ENCODE results near the gene RNASEH2A. TPM values are rescaled to one million over a fixed set of nuclear protein-coding genes. Genes with fewer than 3 reads are reported as not detected.
A peak's percentile ranks its signal among the peaks of the same experiment; 100 is the strongest.

The RNASEH2A gene
- total and polyA plus RNA-seq, 2 donors (not counting 1 experiment from before 2014, with no cell fraction given): 14.5 to 18.9 TPM

DNA sequence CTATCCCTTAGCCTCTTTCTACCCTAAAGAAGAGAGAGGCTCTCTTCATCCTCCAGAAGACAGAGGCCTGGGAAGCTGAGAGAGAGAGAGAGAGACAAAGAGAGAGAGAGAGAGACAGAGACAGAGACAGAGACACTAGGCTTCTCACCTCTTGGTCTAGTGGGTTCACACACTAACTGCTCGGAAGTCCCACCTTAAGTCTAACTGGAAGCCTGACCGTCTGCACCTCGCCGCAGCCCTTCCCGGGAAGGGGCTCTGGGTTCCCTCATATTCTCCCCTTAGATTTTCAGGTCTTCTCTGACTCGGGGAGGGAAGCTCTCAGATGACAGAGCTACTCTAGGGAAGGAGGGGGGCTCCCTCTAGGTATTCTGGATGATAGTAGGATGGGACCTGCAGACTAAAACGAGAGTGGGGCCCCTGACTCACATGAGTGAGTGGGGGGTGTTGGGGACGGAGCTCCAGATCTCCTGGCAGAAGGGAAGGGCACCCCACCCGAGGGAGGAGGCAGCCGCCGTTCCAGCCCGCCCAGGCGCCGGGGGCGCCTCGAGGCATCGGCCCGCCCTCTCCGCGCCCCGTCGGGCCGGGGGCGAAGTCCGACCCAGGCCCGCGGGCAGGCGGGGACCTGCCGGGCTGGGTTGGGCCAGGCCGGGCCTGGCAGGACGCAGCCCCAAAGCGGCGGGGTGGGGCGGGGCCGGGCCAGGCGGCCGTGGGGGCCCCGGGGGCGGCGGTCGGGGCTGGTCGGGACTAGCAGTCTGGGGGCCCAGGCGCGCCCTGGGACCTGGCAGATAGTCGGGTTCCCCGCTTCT, 17.1 kb upstream of the RNASEH2A start:
- POLR2A ChIA-PET: interaction anchor here (0.5 to 4.5 kb wide), 7 partner anchors 12 to 1048 kb away, joined by 3 to 36 read pairs (median 4); partner anchors contain the start of gene FBXW9
- no peaks in the 10 kb centered on the region for H3K27me3 Mint-ChIP-seq

More for the DNA sequence above, 17.1 kb upstream of the RNASEH2A start:
- CTCF ChIA-PET: interaction anchor here (1.0 to 5.0 kb wide), 3 partner anchors 12 to 29 kb away, joined by 3 to 65 read pairs (median 3); no protein-coding TSS in a partner anchor
- peak overlapping the region; percentile 97 for H3K4me3 Mint-ChIP-seq
- Histone ChIP-seq H3K27me3 (replicated peaks in 1 of 4; ENCODE audit: control extremely low read depth in 1 of 4, control insufficient read depth in 3 of 4, insufficient read depth in 4 of 4, low read length in 3 of 4) (no peaks in the 10 kb centered on the region), H4K20me1 (ENCODE audit: control insufficient read depth, insufficient read depth, low read length, poor library complexity, severe bottlenecking) (peaks cover 19% of the 10 kb centered on the region), H3K4me2 (replicated peaks; ENCODE audit: low read depth, low read length, poor library complexity, severe bottlenecking) (peak overlapping the region; percentile 91), H3K4me1 (ENCODE audit: control insufficient read depth in 2 of 2, insufficient read depth in 2 of 2, low read length in 2 of 2) (peaks cover 52 to 64% of the 10 kb centered on the region in 2 donors), H3K9me3 (ENCODE audit: control extremely low read depth in 1 of 3, control insufficient read depth in 2 of 3, insufficient read depth in 1 of 3, low read length in 2 of 3) (no peaks in the 10 kb centered on the region), H3K36me3 (replicated peaks in 1 of 2; ENCODE audit: control extremely low read depth in 1 of 2, control insufficient read depth in 1 of 2, extremely low read depth in 1 of 2, insufficient read depth in 2 of 2, low read length in 1 of 2) (peaks cover 0 to 4% of the 10 kb centered on the region in 2 experiments), H3K79me2 (ENCODE audit: control insufficient read depth, insufficient read depth, low read length) (peaks cover 20% of the 10 kb centered on the region), H3K9ac (ENCODE audit: low read length) (peak overlapping the region; percentile 86), H3K4me3 (ENCODE audit: control extremely low read depth in 1 of 5, extremely low read depth in 1 of 5, insufficient read depth in 1 of 5, low read depth in 2 of 5, low read length in 4 of 5) (peak overlapping the region; percentile 67 to 99 (median 97)), H2AFZ (ENCODE audit: insufficient read depth, low read depth, low read length, poor library complexity, severe bottlenecking) (no peak overlapping the region), H3K27ac (ENCODE audit: low read length in 2 of 2) (peak overlapping the region; percentile 95 to 97)
- 1% methylated on average over 41 of the region's 46 CpGs for WGBS (ENCODE audit: insufficient coverage)
- ATAC-seq (ENCODE audit: low read depth): no peak
- DNase-seq: peak; percentile 80
- no peak for TF ChIP-seq EZH2 (IDR thresholded peaks at IDR 0.05; ENCODE audit: borderline replicate concordance, insufficient read depth, low read depth, low read length, poor library complexity, severe bottlenecking)
- TF ChIP-seq, protein P1, sequence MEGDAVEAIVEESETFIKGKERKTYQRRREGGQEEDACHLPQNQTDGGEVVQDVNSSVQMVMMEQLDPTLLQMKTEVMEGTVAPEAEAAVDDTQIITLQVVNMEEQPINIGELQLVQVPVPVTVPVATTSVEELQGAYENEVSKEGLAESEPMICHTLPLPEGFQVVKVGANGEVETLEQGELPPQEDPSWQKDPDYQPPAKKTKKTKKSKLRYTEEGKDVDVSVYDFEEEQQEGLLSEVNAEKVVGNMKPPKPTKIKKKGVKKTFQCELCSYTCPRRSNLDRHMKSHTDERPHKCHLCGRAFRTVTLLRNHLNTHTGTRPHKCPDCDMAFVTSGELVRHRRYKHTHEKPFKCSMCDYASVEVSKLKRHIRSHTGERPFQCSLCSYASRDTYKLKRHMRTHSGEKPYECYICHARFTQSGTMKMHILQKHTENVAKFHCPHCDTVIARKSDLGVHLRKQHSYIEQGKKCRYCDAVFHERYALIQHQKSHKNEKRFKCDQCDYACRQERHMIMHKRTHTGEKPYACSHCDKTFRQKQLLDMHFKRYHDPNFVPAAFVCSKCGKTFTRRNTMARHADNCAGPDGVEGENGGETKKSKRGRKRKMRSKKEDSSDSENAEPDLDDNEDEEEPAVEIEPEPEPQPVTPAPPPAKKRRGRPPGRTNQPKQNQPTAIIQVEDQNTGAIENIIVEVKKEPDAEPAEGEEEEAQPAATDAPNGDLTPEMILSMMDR (IDR thresholded peaks at IDR 0.05): no peak
- peaks cover 36% of the 10 kb centered on the region for H3K4me1 Mint-ChIP-seq
- intact Hi-C loops (cut with micrococcal nuclease): loop anchor here (5.0 kb wide), 1 partner anchor 1207 kb away; no protein-coding TSS in a partner anchor
- H3K27ac Mint-ChIP-seq: peak overlapping the region; percentile 99
- no peaks in the 10 kb centered on the region for H3K9me3 Mint-ChIP-seq (ENCODE audit: insufficient read depth)
